Left lobe of liver (tissue), 2 donors: ENCODE data around the gene AFAP1L2. TPM values are rescaled to one million over a fixed set of nuclear protein-coding genes. Genes with fewer than 3 reads are reported as not detected.
A peak's percentile ranks its signal among the peaks of the same experiment; 100 is the strongest.

ENCODE experiments used
- ATAC-seq: fragments of 200-7000 bp; cut with Tn5 transposase; one replicate; pipeline ENCODE4 v1.9.1; 2020; ENCODE audit warnings: mild to moderate bottlenecking, moderate library complexity
- DNase-seq: peaks from one replicate; pipeline ENCODE4 v3.0.0-alpha.2; 2020; ENCODE audit warnings: low spot score
- total RNA-seq: library from RNA; stranded (reverse); gene quantifications from one replicate; pipeline ENCODE4 v1.2.1, GENCODE V29; 2021
- donor health status: DM: no; HTN: no; CAD: no; lungs with moderate emphysema.
- donor health status: DM: no; HTN: yes; CAD: no.

Gene AFAP1L2
- total RNA-seq, 1 donor from 2014 or later = 1.3 TPM

GRCh38 chr10:114316744-114317143 is 87.6 kb downstream of the AFAP1L2 start:
- DNase-seq (no peak), ATAC-seq (no peak)

- ATAC-seq (no peak), DNase-seq (no peak)
Observed at GRCh38 chr10:114315566-114316420, 88.5 kb downstream of the AFAP1L2 start.

GRCh38 chr10:114313866-114314265 is 90.4 kb downstream of the AFAP1L2 start:
- no peak for DNase-seq

GRCh38 chr10:114313139-114313538 is 91.2 kb downstream of the AFAP1L2 start:
- DNase-seq (no peak), ATAC-seq (no peak)

More at GRCh38 chr10:114313866-114314265, 90.4 kb downstream of the AFAP1L2 start:
- no peak for ATAC-seq

- ATAC-seq = no peak
- no peak for DNase-seq
Observed at GRCh38 chr10:114311496-114312209, 92.6 kb downstream of the AFAP1L2 start.

- DNase-seq (no peak), ATAC-seq (no peak)
Observed at GRCh38 chr10:114311023-114311422, 93.3 kb downstream of the AFAP1L2 start.

GRCh38 chr10:114310346-114310745 is 94.0 kb downstream of the AFAP1L2 start:
- no peak for DNase-seq
- no peak for ATAC-seq

GRCh38 chr10:114309364-114309651 is 95.0 kb downstream of the AFAP1L2 start:
- DNase-seq = no peak
- no peak for ATAC-seq

- ATAC-seq (no peak), DNase-seq (no peak)
Observed at GRCh38 chr10:114308531-114309363, 95.6 kb downstream of the AFAP1L2 start.

- DNase-seq = no peak
Observed at GRCh38 chr10:114307731-114308130, 96.6 kb downstream of the AFAP1L2 start.

GRCh38 chr10:114306116-114306973 is 98.0 kb downstream of the AFAP1L2 start:
- no peak for ATAC-seq
- no peak for DNase-seq

More at GRCh38 chr10:114307731-114308130, 96.6 kb downstream of the AFAP1L2 start:
- ATAC-seq = no peak

- ATAC-seq = no peak
- no peak for DNase-seq
Observed at GRCh38 chr10:114305521-114305925, 98.8 kb downstream of the AFAP1L2 start.

- ATAC-seq (peak; percentile 76), DNase-seq (no peak)
Observed at GRCh38 chr10:114304571-114305421, 99.5 kb downstream of the AFAP1L2 start.

- DNase-seq (peak; percentile 76), ATAC-seq (peak; percentile 95)
Observed at GRCh38 chr10:114304017-114304570, 100.2 kb downstream of the AFAP1L2 start.

GRCh38 chr10:114303556-114303955 is 100.7 kb downstream of the AFAP1L2 start:
- ATAC-seq = no peak
- DNase-seq = no peak

GRCh38 chr10:114301951-114302710 is 102.2 kb downstream of the AFAP1L2 start:
- ATAC-seq = no peak
- no peak for DNase-seq

GRCh38 chr10:114301177-114301576 is 103.1 kb downstream of the AFAP1L2 start:
- ATAC-seq (no peak), DNase-seq (no peak)

GRCh38 chr10:114300036-114300645 is 104.2 kb downstream of the AFAP1L2 start:
- ATAC-seq (no peak), DNase-seq (no peak)
